ENCODE measurements around the gene UGT1A3.

UGT1A3 gene

DNA sequence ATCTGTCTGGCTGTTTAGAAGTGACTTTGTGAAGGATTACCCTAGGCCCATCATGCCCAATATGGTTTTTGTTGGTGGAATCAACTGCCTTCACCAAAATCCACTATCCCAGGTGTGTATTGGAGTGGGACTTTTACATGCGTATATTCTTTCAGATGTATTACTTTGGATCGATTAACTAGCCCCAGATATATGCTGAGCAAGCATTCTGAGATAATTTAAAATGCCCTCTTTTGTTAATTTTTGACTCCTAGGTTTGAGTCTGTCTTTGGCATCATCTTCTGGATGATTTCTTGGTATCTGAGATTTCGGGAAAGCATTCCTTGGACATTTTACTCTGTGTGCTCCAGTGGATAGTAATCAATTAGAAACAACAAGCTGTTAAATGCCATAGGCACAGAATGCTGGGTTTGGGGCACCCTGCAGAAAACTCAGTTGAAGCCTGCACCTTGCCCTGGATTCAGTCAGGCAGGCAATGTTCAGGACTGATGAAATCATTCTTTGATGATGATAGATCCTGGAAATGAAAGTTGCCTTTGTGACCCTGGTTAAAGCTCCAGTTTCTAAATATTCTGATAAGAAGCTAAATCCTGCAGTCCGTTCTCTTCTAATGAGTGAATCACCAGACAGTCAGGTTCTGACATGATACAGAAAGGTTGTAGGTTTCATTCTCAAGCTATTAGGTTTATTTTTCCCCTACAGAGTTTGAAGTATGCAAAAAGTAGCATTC, 32.4 kb downstream of the UGT1A3 start:
- DNase-seq = no peak

DNA sequence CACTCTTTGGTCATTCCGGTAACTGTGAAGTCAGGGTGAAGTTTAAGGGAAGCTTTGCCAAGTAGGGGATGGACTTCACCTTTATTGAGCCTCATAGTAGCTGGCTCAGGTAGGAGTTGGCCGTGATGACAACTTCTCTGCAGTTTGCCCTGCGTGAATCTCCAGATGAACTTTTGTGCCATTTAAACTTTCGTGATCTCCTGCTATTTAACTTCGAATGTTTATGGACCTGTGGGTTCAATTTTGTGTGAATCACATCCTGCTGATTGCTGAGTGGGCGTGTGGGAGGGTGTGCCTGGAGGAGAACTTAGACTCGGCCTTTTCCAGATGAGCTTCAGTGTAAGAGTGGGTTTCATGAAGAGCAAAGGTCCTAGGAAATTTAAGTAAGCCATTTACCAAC, 35.4 kb downstream of the UGT1A3 start:
- DNase-seq = no peak

DNA sequence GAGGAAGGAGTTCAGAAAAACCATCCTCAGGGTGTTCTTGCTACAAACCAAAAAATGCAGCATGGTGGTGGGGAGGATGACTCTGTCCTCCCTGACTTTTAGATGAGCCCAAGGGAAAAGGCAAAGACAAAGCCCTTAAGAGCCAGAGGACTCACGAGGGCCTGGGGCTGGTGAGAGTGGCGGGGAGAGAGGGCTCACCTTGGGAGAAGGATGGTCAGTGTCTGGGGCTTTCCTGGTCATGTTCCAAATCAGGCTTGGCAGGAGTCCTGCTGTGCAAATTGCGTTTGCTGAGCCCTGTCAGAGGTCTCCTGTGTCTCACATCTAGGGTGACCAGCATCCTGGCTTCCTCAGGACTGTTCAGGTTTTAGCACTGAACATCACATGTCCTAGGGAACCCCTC, 35.9 kb downstream of the UGT1A3 start:
- no peak for DNase-seq

DNA sequence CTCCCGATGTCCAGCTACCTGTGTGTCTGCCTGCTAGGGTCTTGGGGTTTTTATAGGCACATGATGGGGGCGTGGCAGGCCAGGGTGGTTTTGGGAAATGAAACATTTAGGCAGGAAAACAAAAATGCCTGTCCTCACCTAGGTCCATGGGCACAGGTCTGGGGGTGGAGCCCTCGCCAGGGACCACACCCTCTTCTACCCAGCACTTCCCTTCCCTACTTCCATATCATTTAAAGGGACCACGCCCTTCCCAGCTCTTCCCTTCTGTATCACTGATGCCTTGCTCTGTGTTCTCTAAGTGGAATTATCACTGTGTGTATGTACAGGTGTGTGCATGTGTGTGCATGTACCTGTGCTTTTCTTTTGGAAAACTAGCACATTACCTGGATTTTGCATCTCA, 37.6 kb downstream of the UGT1A3 start:
- no peak for DNase-seq

DNA sequence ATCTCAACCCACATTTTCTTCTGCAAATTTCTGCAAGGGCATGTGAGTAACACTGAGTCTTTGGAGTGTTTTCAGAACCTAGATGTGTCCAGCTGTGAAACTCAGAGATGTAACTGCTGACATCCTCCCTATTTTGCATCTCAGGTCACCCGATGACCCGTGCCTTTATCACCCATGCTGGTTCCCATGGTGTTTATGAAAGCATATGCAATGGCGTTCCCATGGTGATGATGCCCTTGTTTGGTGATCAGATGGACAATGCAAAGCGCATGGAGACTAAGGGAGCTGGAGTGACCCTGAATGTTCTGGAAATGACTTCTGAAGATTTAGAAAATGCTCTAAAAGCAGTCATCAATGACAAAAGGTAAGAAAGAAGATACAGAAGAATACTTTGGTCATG, 39.2 kb downstream of the UGT1A3 start:
- no peak for DNase-seq

DNA sequence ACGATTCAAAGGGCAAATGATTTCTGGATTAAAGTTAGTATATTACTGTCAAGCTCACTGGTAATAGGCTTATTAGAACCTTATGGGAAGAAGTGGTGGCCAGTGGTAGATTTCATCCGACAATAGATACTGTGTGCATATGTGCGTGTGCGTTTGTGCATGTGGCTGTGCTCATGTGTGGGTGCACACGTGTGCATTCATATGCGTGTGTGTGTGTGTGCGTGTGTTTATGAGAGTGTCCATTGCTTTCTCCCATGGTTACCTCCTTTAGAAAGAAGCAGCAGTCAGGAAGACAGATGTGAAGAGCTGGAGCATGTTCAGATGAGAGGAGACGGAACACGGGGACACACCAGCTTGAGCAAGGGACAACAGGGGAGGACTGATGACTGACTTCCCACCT, 40.4 kb downstream of the UGT1A3 start:
- no peak for DNase-seq

DNA sequence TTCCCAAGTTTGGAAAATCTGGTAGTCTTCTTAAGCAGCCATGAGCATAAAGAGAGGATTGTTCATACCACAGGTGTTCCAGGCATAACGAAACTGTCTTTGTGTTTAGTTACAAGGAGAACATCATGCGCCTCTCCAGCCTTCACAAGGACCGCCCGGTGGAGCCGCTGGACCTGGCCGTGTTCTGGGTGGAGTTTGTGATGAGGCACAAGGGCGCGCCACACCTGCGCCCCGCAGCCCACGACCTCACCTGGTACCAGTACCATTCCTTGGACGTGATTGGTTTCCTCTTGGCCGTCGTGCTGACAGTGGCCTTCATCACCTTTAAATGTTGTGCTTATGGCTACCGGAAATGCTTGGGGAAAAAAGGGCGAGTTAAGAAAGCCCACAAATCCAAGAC, 43.3 kb downstream of the UGT1A3 start:
- no peak for DNase-seq

DNA sequence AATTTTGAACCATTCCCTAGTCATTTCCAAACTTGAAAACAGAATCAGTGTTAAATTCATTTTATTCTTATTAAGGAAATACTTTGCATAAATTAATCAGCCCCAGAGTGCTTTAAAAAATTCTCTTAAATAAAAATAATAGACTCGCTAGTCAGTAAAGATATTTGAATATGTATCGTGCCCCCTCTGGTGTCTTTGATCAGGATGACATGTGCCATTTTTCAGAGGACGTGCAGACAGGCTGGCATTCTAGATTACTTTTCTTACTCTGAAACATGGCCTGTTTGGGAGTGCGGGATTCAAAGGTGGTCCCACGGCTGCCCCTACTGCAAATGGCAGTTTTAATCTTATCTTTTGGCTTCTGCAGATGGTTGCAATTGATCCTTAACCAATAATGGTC, 43.7 kb downstream of the UGT1A3 start:
- DNase-seq = no peak

DNA sequence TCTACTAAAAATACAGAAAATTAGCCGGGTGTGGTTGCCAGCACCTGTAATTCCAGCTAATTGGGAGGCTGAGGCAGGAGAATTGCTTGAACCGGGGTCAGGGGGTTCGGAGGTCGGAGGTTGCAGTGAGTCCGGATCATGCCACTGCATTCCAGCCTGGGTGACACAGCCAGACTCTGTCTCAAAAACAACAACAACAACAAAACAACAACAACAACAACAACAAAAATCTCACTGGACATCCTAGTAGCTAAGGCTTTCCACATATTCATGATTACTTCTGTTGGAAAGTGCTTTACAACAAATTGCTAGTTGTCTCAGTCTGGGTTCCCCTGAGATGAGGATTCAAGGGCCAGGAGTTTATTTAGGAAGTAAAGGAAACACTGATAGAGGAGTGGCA, 45.0 kb downstream of the UGT1A3 start:
- no peak for DNase-seq

DNA sequence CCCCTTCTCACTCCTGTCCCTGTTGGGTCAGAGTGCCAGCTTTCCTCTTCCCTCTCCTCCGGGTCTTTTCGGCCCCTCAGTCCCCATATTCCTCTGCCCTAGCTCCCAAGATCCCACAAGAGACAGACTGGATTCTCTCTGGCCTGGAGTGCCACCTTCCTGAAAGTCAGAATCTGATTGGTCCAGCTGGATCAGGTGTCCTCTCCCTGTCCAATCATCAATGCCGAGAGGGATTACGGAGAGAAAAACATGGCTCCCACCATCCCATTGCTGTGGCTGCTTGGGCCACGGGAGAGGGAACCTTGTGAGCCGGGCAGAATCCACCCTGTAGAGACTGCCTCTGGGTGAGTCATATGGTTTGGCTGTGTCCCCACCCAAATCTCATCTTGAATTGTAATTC, 46.6 kb downstream of the UGT1A3 start:
- no peak for DNase-seq

DNA sequence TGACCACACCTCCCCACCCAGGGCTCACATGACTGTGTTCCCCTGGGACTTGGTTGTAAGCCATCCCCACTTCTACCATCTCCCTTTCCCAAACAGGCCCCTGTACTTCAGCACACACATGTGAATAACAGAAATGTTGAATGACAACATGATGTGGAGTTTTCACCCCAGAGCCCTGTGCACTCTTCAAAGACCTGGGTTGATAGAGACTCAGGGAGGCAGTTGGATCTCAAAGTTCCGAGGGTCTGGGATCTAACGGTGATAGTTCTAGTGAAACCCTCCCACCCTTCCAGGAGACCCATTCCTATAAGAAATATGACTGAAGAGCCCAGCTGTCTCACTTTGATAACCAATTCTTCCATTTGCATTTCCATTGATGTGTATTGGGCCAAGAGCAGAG, 49.2 kb downstream of the UGT1A3 start, which contains the start of gene MROH2A:
TSS of gene MROH2A (plus strand) at position 301 of the 400 bp plus-strand sequence. CDS start 1,029 bp downstream, outside the sequence.
- no peak for DNase-seq

DNA sequence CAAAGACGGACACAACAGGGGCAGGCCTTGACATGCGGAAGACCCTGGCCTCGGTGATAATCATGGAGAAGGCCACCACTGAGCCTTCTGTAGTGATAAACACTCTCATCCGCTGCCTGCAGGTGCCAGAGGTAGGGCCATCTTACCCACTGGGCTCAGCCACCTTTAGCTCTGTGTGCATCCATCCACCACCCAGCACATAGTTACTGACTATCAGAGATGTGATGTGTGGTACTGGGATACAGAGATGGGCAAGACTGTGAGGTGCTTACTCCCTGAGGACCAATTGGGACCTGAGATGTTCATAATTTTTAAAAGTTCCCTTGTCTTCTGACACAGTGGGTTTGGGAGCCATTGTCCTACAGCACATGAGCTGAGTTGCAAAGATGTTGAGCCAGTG, 50.9 kb downstream of the UGT1A3 start:
- no peak for DNase-seq

DNA sequence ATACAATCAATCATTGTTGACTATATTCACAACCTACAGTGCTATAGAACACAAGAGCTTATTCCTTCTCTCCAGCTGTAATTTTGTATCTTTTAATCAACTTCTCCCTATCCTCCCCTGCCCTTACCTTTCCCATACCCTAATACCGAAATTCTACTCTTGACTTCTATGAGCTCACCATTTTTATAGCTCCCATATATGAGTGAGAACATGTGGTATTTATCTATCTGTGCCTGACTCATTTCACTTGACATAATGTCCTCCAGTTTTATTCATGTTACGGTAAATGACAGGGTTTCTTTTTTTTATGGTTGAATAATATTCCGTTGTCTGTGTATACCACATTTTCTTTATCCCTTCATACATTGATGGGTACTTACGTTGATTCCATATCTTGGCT, 51.9 kb downstream of the UGT1A3 start:
- DNase-seq = no peak

DNA sequence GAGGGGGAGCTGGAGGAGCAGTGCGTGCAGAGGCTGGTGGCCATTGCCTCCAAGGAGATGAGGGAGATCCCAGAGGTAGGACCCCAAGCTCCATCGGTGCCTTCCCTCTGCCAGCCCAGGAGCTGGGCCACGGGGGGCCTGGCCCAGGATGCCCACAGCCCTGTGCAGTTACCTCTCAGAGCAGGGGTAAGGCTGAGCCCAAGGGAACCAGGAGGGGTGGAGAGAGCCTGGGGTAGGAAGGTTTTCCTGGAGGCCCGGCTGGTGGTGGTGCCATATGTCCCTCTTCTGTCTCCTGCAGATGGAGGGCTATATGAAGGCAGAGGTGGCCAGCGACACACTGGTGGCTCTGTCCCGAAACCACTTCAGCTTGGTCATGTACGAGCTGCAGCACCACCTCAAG, 60.7 kb downstream of the UGT1A3 start:
- no peak for DNase-seq

DNA sequence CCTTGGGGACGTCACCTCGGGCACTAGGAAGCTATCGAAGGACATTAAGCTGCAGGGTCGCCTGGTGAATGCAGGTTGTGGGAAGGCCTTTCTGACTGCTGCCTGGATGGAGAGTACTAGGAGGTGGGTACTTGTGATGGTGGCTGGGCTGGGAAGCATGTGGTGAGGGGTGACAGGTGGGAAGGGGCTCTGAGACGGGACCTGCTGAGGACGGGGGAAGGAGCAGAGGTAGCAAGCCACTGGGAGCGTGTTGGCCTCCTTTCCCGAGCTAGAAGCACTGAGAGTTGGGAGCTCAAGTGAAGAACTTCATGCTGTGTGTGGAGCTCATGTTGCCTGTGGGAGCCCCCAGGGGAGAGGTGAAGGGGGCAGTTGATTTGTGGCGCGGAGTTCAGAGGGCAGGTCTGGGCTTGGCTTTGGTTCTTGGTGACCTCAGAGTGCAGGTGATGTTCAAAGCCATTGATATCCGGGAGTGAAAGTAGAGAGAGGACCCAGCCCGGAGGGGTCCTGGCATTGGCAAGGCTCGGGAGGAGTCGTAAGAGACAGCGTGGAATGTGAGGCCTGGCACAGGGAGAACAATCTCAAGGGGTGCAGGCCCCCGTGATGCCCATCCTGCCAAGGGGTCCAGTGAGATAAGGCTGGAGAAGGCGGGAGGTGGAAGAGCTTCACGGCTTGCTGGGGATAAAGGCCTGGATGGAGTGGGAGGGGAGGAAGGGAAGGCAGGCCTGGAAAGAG, 62.5 kb downstream of the UGT1A3 start:
- no peak for DNase-seq

DNA sequence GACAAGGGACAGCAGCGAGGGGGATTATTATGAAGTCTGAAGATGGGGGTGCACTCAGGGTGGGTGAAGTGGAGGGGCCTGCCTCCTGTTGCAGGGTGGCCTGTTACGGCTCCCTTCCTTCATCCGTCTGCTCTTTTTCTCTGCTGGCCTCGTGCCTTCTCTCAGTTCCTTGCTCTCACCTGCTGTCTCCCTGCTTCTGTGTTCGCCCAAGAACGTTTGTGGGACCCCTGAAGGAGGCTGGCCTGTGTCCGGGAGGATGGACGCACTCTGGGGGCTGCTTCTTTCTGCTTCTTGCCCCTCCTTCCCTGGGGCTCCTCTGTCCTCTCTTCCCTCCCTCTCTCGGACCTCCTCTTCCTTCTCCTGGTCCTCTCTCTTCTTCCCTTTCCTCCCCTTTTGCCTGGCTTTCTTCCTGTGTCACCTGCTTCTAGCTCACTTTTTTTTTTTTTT, 63.1 kb downstream of the UGT1A3 start:
- DNase-seq = no peak

DNA sequence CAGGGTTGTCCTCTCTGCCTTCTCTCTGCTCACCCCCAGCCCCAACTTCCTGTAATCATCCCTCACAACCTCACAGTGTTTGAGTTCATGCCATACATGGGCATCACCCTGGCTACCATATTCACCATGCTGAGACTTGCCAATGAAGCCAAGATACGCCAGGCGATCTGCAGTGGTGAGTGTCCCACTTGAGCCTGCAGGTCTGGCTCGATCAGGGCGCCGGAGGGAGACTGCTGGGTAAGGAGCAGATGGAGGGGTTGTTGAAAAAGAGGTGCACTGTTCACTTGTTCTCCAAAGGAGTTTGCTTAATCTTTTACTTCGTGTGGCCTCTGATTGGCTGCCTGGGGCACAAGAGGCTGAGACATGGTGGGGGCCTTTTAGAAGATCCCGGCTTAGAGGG, 63.9 kb downstream of the UGT1A3 start:
- no peak for DNase-seq

DNA sequence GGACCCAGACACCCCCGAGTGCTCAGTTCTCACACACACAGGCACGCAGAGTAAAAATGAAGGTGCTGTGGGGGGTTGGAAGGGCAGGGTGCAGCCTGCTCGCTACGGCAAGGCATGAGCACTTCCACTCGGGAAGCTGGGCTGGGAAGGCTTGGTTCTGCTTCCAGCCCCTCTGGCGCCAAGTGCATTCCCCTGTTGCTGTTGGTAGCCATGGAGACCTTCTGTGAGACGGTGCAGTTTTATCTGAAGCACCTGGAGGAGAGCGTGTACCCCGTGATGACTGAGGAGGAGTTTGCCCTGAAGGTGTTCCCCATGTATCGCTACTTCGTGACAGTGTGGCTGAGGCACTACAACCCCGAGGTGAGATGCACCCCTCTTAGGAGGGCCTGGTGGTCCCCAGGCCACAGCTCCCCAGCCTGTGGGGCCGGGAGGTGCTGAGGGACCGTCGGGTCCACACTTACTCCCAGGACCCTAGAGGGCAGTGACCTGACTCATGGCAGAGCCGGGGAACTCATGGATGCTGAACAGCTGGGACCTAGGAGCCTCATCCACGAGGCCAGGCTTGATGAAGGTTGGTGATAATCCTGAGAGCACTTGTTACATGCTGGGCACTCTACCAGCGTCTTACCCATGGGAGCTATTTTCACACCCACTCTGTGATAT, 64.8 kb downstream of the UGT1A3 start:
- no peak for DNase-seq

DNA sequence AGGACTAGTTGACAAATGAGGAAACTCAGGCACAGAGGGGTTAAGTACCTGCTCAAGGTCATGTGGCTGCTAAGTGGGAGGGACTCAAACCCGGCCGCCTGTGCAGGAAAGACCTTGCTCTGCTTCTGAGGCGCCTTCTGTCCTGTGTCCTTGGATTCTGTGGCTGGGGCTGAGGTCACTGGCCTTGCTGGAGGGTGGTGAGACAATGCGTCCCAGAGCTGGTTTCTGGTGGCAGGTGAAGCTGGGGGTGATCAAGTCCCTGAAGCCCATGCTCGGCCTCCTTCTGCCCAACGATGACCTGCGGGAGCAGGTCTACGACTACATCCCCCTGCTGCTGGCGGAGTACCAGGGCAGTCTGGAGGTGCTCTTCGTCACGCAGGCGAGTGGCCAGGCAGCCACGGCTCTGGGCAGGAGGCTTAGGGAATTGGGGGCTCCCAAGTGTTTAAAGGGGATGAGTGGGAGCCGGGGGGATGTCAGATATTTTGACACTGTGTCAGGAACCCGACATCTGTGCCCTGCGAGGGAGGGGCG, 65.4 kb downstream of the UGT1A3 start:
- DNase-seq = no peak

DNA sequence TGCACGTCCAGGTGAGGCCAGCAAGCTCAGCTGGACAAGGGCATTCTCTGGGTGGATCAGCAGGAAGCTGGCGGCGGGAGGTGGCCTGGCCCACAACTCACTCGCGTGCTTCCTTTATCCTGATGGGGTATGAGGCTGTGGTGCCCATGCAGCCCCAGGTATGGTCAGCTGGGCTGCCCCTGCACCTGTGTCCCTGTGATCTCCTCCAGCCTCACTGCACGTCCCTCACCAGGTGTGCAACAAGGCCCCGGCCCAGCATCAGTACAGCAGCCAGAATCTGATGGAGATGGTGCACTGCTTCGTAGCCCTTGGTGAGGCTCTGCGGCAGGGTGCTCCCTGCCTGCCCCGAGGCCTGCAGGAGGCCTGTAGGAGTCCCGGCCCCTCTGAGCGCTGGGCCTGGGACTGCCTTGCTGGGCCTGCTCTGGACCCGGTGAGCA, 66.9 kb downstream of the UGT1A3 start:
- DNase-seq = no peak

DNA sequence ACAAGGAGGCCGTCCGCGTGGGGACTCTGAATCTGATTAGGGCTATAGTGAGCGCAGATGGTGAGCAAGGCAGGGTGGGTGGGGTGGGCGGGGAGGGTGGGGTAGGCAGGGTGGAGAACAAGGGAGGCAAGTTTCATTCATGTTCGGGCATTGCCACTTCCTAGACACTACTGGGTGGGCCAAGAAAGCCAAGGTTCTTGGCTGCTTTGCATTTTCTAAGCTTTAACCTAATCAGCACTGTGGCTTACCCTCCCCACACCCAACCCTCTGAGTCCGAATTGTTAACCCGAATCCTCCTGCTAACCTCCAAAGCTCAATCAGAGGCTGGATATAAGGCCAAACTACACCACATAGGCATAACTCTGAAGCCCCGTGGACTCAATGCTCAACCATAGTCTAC, 67.4 kb downstream of the UGT1A3 start:
- DNase-seq = no peak

DNA sequence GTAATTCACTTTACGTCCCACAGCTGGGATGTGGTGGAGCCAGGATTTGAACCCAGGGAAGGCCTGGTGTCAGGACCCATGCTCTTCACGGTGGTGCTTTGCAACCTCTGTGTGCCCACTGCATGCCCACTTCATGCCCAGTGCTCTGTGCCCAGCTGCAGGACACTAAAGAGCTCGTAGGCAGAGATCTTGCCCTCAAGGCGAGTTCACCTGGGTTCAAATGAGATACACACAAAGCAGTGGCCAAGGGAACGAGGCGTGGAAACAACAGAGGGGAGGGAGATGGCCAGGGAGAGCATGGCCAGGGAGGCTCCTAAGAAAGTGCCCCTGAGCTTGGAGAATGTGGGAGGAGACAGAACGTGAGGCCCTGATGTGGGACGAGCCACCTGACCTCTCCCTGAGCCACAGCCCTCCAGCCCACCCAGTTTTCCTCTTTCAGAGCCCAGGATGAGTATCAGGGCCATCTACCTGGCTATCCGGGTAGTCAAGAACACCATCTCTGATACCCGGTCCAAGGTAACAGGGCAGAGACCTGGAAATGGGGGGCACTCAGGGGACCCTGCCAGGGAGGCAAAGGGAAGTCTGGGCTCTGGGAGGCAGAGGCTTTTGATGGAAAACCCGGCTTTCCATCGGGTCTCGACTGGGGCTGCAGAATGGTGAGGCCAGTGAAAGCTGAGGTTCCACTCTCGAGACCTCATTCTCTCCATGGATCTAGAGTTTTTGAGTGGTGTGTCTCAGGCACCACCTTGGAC, 69.7 kb downstream of the UGT1A3 start:
- no peak for DNase-seq

DNA sequence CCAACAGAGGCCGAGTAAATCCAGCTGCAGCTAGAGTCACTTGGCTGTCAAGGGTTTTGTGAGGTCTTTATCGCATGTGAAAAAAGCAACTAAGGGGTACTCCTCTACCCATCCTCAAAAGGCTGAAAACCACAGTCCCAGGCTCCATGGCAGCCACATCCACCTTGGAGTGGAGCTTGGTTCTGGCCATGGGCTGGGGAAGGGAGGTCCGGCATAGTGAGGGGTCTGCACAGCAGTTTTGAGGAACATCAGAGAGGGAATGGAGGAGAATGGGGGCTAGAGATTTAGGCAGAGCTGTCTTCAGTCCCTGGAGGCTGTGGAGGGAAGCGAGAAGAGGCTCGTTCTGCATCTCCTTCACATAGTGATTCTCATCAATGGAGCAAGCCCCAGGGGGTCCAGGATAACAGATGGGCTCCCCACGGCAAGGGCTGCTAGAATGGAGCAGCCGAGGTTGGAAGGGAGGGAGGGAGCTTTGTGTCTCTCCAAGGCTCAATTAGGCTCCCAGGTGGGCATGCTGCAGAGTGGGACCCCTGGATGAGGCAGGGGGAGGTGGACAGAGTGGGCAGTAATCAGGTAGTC, 70.3 kb downstream of the UGT1A3 start:
- no peak for DNase-seq

All from DMS 273 treated with DMSO at 0.1 percent for 48 hours (cell line).